Activated naive CD4-positive, alpha-beta T cell treated with anti-CD3 and anti-CD28 coated beads, Interleukin-2, amount 50 U/mL, for 16 hours (primary cell): Measurements from ENCODE around the gene KLK13.

Source experiments
- DNase-seq: peaks from one replicate; pipeline ENCODE4 v3.0.0-alpha.2; 2020

Gene KLK13

DNA sequence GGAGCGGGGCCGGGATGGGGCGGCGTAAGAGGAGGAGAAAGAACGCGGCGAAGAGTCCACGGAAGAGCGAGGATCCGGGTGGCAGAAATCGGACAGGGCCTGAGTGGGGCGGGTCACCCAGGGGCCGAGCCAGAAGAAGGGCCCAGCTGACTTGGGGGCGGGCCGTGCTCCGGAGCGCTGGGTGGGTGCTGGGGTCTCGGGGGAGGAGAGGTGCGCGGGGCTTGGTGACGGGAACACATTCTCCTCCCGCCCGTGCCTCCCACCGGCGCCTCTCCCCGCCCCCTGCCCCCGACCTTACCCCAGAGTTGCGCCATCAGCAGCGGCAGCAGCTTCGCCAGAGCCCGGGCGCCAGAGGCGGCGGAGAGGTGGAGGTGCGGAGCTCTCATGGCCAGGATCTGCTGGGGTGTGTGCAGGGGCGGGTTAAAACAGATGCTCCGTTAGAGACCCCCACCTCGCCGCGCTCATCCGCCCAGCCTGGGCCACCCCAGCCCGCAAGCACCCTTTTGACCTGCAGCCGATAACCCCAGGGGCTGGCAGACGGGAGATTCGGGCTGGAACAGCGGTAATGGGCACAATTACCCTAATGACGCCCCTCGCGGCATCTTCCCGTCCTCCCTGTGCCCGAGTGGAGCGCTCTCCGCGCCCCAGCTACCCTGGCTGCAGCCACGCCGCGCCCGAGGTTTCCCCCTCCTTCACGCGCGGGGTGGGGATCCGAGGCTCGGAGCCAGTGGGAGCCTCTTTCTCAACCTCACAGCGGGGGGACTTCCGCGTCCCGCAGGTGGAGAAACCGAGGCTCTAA lies 45.9 kb downstream of the KLK13 start:
- no peak for DNase-seq

DNA sequence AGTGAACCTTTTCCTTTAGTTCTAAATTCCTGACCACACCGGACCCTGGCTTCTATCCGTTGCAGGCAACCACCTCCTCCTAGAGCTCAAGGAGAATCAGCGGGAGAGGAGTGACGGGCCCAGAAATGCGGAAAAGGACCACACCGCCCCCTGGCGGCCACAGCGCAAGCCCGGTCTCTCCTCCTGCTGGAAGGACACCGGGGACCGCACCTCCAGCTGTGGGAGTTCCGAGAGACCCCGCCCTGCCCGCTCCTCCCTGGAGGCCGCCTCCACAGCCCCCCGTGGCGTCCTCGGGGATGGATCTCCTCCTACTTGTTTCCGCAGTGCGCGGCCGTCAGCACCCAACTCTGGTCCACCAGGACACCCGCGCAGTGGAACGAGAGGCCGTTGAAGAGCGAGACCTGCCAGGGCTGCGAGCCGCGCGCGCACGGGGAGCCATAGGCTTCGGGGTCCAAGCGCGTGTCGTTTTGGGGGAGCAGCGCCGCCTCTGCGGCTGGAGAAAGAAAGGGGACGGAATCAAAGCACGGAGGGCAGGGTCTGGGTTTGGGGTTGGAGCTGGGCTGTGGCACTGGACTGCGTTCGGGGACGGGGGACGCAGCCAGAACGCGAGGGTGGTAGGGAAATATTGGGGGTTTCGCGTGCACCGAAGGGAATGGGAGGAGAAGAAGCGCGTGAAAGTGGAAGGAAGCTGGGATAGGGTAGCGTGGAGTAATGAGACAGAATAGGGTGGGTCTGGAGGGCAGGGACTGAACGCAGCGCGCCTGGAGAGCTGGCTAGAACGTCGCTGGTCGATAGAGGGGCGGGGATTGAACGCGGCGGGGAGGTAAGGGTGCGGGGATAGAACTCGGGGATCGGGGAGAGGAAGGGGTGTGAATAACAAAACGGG lies 47.9 kb downstream of the KLK13 start:
- peak; percentile 50 for DNase-seq

DNA sequence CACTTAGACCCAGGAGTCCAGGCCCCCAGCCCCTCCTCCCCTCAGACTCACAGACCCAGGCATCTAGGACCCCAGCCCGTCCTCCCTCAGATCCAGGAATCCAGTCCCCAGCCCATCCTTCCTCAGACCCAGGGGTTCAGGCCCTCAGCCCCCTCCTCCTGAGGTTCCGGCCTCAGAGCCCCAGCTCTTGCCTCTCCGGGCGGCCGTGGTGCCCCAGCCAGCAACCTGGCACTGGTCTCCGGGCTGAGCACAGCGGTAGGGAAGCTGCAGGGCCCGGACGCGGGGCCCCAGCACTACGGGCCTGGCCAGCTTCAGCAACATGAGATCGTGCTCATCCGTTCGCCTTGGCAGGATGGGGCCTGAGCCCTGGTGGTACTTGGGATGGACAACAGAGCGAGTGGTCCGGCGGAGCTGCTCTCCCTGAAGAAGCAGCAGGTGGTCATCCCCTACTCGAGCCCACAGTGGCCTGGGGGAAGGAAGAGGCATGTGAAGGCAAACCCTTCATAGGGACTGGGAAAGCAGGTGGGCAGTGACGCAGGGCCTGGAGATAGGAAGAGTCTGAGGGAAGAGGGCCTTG lies 49.1 kb downstream of the KLK13 start:
- no peak for DNase-seq

DNA sequence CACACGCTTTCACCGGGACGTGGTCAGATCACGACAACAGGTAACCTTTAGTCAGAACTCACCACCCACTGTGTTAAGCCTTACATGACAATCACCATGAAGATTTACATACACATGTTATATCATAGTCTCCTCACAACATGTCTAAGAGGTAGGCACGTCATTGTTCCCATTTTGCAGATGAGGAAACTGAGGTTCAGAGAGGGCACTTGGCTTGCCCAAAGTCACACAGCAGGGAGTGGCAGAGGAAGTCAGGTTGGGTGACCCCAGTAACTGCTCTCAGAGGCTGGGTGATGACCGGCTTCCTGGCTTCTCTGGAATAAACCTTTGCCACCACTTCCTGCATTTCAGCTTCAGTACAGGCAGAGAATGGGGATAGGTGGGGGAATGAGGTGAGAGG lies 50.6 kb downstream of the KLK13 start:
- DNase-seq, result no peak

DNA sequence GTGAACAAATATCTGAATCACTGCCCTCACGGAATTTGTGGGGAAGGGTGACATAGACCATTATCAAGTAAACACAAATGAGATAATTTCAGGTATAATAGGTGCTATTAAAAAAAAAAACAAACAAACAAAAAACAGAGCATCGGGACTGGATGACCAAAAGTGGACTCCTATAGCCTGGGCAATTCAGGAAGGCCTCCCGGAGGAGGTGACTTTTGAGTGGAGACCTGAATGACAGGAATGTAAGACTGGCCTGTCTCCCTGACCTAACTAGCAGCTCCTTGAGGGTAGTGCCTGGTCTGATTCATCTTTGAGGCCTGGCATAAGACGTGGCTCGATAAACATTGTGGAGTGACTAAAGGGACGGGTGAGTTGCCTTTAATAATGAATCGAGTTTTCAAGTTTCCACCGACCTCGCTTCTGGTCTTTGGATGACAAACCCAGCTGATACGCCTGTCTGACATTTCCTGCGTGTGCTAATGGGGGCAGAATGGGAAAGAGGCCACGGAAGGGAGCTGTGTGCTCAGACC lies 52.2 kb downstream of the KLK13 start:
- DNase-seq, result no peak

DNA sequence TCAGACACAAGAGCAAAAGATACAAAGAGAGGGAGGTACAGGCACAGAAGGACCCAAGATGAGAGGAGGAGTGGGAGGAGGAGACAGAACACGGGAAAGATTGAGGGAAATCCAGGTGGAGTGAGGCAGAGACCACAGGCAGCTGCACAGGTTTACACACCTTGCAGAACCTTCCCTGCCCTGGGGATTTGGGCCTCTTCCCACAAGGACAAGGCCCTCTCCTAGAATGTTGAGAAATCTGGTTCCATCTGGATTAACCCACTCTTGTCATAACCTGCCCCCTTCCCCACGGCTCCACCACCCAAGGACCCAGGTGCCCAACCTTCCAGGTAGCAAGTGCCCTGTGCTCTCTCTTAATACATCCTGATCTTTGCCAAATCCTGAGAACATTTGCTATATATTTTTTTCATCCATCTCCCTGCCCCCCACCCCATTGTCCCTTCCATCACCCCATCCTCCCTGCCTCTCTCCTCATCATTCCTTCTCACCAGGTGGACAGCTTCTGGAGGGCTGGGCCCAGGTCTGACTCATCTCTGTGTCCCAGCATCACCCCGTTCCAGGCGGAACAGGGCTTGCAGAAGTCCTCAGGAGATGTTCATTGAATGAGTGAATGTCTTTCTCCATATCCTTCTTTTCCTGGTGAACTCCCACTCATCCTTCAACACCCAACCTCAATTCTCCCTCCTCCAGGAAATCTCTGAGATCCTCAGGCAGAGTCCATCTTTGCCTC lies 54.7 kb downstream of the KLK13 start:
- no peak for DNase-seq

DNA sequence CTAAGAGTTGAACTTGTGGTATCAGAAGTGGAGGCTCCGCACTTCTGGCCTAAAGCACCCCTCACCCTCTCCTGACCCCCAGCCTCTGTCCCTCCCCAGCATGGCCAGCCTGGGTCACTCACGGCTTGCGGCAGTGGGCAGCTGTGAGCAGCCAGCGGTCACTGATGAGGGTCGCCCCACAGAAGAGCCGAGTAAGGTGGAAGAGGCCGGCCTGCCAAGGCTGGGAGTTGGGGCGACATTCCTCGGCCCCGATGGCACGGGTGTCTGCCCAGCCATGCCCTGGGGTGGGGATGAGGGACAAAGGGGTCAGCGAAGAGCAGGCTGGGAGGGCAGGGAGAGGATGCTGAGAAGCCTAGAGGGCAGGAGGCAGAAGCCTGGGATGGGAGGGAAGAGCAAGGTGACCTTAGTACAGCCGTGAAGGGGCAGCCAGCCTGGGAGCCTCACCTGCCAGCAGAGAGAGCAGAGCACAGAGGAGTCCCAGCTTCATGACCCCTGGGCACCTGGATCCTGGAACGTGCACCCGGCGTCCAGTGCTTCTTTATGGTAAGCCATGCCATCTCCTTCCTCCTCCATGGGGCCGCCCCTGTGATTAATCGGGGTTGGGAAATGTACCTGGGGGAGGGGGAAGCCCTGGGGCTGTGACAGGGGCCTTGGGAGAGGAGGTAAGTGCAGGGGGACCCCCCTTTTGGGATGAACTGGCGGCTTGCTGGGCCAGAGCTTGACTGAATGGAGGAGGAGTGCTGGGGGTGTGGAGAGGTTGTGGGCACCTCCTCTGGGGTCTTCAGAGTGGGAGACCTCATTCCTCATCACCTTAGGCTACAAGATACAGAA lies 55.6 kb downstream of the KLK13 start:
- no peak for DNase-seq

DNA sequence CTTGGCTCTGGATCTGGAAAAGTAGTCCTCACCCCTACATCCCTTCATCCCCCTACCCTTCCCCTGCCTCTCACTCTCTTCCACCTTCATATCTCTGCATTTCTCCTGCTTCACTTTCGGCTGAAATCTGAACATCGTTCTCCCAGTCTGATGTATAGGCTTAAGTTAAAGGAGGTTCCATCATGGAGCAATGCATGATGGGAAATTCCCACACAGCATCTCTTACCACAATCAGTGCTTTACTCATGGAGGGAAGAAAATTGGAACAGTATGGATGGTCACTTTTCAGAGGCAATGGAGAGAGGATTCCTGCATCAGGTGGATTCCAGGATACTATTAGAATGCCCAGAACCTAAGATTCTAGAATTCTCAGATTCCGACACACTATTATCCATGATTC lies 57.4 kb downstream of the KLK13 start:
- no peak for DNase-seq

DNA sequence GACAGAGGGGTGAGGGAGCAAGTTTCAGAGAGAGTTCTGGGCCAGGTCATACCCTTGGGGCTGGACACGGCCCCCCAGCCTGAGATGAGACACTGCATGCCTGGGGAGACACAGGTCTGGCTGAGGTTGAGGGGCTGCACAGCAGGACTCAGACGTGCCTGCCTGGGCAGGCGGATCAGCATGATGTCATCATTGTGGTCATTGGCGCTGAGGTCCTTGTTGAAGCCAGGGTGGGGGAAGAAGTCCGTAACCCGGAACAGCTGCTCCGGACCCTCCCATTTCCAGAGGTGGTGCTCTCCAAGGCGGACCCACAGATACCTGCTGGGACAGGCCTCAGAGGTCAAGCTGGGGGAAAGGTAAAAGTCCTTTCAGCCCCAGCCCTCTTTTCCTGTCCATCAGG lies 58.5 kb downstream of the KLK13 start:
- DNase-seq, result no peak
